Dermis blood vessel endothelial cell (primary cell): ENCODE results near the gene ZFYVE21. TPM values are rescaled to one million over a fixed set of nuclear protein-coding genes. Genes with fewer than 3 reads are reported as not detected.
A peak's percentile ranks its signal among the peaks of the same experiment; 100 is the strongest.

Experiments
- DNase-seq: peaks from one replicate; pipeline ENCODE4 v3.0.0; 2010
- total RNA-seq: library from RNA; depleted of rRNA; stranded (reverse); fragments of >200 nt; gene quantifications from 2 replicates; pipeline ENCODE4 v1.2.3, GENCODE V29; 2014

ZFYVE21 gene
- total RNA-seq, 1 donor from 2014 or later, result 138 TPM

DNA sequence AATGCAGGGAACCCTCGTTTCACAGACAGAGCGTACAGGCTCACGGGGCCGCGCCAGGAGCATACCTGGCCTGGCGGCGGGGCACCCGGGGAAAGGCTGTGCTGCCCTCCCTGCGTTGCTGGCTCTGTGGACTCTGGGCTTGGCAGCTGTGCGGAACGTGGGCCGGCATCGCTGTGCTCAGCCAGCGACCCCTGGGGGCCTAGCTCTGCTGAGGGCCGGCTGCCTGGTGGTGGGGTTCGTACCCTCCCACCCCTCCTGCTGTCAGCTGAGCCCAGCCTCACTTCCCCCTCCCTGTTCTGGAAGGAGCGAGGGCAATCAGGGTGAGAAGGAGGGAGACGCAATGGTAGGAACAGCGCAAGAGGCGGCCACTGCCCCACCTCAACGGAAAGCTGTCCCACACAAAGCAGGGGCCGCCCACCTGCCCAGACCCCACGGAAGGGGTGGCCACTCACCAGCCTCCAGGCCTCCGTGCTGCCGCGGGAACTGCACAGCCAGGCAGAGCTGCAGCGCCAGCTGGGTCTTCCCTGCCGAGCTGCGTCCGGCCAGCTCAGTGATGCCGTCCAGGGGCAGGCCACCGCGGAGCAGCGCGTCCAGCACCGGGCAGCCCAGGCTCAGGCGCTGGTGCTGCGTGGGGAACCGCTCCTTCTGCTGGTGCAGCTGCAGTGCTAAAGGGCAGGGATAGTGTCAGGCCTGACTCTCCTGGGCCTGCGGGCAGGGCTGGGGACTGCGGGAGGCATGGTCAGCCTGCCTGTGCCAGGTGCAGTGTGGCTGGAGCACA, 8.9 kb upstream of the ZFYVE21 start:
- DNase-seq, result no peak

DNA sequence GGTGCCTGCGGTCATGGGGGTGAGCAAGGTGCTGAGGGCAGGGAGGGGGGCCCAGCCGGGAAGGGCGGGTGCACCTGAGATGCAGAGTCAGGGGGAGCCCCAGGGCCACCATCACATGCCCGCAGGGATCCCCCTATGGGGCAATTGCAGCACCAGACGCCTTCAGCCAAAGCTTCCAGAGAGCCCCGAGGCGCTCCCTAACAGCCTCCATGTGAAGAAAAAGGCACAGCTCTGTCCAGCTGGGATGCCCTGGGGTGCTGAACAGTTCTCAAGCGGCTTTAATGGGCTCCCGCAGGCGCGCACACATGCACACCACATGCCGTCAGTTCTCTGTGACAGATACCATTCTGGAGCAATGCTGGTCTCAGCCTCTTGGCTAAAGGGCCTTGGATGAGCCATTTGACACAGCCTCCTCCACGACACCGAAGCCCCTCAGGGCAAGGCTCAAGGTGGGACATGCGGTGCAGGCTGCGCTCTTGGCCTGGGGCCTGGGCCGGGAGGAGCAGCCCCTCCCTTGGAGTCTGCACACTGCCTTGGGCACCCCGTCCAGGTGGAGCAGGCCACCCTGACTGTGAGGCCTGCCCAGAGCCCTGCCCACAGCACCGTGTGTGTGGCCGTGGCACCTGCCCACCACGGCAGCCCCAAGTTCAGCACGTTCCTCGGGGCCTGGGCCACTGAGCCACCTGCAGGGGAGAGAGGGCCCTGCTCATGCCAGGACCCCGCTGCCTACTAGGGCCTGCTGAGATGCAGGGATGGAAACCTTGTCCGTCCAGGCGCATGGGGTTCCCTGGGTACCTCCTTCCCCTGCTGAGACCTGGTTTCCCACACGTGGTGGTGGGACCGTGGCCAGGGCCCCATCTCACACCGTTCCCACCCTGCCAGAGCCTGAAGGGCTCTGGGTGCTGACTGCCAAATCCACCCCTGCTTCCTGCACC, 8.0 kb upstream of the ZFYVE21 start:
- DNase-seq, result no peak

- no peak for DNase-seq
Measured at GRCh38 chr14:103708750-103709187, 6.8 kb upstream of the ZFYVE21 start.

GRCh38 chr14:103709814-103710213, 5.8 kb upstream of the ZFYVE21 start:
- no peak for DNase-seq

DNA sequence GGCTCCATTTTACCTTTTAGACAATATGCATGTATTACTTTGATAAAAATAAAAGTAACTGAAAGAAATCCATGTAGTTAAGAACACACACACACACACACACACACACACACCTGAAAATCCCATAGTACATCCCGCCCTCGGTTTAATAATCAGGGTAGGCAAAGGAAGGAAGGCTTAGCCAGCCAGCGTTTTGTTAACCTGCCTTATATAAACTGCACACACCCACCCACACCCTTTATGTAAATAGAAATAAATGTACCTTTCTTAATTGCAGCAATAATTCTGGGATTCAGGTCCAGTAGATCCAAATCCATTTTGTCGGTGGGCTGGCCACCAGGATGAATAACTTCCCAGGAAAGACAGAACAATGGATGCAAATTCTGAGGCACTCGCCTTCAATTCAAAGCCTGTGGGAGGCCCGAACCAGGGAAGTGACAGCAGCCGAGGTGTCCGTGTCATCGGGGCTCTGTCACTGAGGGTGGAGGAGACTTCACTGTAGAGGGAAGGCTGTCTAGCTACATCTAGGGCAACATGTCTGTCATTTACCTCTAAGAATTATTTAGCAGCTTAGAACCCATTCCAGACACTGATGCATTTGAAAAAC, 4.7 kb upstream of the ZFYVE21 start:
- peak; percentile 48 for DNase-seq

GRCh38 chr14:103711516-103712431, 3.8 kb upstream of the ZFYVE21 start:
- DNase-seq, result peak; percentile 47

- no peak for DNase-seq
Measured at GRCh38 chr14:103712633-103713247, 2.9 kb upstream of the ZFYVE21 start.

- no peak for DNase-seq
Measured at GRCh38 chr14:103713304-103714062, 2.1 kb upstream of the ZFYVE21 start.

GRCh38 chr14:103714063-103714724, 1.4 kb upstream of the ZFYVE21 start:
- no peak for DNase-seq

DNA sequence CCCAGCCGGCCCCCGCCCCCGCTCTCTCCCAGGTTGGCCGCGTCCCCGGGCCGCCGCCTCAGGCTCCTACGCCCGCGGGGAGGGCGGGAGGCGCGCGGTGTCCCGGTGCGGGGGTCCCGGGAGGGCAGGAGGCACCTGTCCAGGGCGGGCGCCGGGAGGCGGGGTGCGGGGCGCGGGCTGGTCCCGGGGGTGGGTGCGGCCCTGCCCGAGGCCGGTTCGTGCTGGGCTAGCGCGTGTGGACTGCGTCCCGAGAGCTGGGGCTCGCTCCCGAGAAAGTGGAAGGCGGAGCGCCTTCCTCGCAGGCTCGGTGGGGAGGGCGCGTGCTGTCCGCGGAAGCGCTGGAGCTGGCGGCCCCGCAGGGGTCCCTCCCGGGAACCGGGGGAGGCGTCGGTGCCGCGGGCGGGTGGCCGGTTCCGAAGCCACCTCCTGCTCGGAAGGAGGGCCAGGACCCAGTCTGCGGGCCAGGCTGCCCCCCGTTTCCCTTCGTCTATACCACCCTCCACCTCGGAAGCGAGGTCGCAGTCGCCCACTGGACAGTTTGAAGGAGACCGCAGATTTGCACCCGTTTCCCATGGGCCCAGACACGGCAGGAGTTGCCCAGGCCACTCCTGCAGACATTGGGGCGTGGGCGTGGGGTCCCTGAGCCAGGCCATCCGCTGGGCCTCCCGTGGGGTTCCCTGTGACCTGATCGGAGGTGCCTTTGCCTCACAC, 636 bp downstream of the ZFYVE21 start:
- DNase-seq, result peak; percentile 38

DNA sequence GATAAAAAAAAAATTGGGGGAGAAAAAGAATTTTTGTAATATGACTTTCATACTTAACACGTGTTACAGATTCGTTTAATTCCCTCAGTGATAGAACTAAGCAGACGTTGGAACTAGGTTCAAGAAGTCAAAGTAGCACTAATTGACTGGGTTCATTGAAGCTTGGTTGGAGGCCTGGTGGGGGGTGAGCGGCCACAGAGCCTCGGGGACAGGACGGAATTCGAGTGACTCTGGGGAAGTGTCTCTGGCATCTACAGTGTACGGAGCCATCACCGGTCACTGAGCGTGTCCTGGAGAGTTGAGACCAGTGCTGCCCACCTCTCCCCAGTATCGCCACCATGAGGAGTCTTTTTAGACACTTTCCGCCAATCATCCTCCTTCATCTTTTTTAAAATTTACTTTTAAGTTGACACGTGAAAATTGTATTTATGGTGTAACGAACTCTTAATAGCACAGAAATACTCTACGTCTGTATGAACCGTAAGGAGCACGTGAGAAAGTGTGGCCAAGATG, 1.3 kb downstream of the ZFYVE21 start:
- no peak for DNase-seq

DNA sequence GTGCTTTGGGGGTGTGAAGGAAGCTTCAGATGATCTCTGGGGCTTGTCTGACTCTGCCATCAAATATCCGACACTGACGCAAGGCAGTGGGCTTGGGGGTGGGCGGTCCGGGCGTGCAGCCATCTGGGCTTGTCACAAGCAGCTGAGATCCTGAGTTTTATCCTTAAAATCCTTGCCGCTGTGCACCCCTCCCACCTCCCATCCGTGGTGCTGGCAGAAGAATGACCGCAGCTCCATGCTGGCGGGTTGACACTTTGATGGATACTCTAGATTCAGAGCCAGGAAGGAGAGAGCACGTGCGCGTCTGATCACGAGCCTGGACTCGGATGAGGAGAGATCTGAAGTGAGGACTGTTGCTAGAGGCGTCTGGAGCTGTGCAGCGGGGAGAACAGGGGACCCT, 3.0 kb downstream of the ZFYVE21 start:
- no peak for DNase-seq

GRCh38 chr14:103719751-103720150, 4.1 kb downstream of the ZFYVE21 start:
- no peak for DNase-seq

GRCh38 chr14:103721334-103722120, 5.9 kb downstream of the ZFYVE21 start:
- no peak for DNase-seq

DNA sequence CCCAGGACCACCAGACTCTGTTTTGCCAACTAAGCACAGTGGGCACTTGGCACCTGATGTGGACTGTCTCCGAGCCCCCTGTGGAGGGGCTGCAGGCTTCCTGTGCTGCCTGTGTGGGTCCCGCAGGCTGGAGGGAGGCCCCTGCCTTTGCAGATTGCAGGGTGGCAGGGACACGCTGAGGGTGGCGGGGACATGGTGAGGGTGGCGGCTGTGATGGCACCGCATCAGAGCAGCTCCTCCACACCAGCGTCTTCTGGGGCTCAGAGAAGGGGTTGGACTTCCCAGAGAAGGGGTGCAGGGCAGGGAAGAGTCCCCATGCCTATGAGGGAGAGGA, 8.1 kb downstream of the ZFYVE21 start:
- DNase-seq, result no peak

- peak; percentile 39 for DNase-seq
Measured at GRCh38 chr14:103724116-103724515, 8.5 kb downstream of the ZFYVE21 start.

DNA sequence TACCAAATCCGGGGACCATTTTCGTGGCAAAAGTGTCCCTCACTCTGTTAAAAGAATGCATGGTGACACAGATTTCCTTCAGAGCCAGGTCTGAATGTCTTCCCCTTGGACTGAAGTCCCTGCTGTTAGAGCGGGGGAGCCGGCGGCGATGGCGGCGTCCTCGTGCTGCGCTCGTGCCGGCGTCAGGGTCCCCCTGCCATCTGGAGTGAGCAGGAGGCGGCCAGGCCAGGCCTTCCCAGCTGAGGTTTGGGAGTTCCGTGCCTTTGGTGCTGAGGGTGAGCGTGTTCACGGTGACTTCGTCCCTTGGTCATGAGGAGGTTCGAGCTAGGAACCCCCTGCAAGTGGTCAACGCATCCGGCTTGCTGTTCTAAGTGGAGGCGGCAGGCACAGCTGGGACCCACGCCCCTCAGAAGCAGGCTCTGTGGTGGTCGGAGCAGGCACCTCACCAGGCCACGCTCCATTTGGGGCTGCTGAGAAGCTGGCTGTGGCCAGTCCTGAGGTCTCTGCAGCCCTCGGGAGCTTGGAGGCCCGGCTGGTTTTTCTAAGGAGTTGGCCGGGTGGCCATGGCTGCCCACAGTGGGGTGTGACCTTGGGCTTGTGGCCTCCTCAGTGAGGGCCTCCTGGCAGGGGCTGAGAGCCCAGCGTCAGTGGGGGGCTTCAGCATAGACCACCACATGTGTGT, 9.5 kb downstream of the ZFYVE21 start:
- DNase-seq, result no peak
